Neural cell (in vitro differentiated cells): ENCODE data around the gene ANKRD22. TPM values are rescaled to one million over a fixed set of nuclear protein-coding genes. Genes with fewer than 3 reads are reported as not detected.

Experiments used
- H2AFZ ChIP-seq: fragments of 200-600, 300-800 bp; sonication (generic), shearing (Covaris generic); 2 replicates; pipeline ENCODE4 v1.6.0; 2014; ENCODE audit warnings: low read depth, mild to moderate bottlenecking, antibody characterized with exemption, low read length, moderate library complexity
- H3F3A ChIP-seq: fragments of 200-600 bp; shearing (Covaris generic); 2 replicates; pipeline ENCODE4 v1.6.1; 2016; ENCODE audit warnings: mild to moderate bottlenecking, moderate library complexity, mixed read lengths, antibody characterized with exemption, low read length; ENCODE audit not compliant: insufficient read depth, poor library complexity, severe bottlenecking
- H3K27ac ChIP-seq: fragments of 200-600, 300-800 bp; sonication (generic), shearing (Covaris generic); 2 replicates; pipeline ENCODE4 v1.5.1; 2014; ENCODE audit warnings: mild to moderate bottlenecking, low read length, moderate library complexity
- H3K27me3 ChIP-seq: fragments of 300-800, 200-600 bp; sonication (generic), shearing (Covaris generic); 2 replicates; pipeline ENCODE4 v1.6.0; 2014; ENCODE audit warnings: mild to moderate bottlenecking, low read depth, low read length, moderate library complexity; ENCODE audit not compliant: insufficient read depth
- H3K36me3 ChIP-seq: fragments of 300-800, 200-600 bp; sonication (generic), shearing (Covaris generic); 2 replicates; pipeline ENCODE4 v1.5.1; 2014; ENCODE audit warnings: mild to moderate bottlenecking, antibody characterized with exemption, low read length, moderate library complexity; ENCODE audit not compliant: insufficient read depth
- H3K4me2 ChIP-seq: fragments of 300-800, 200-600 bp; sonication (generic), shearing (Covaris generic); 2 replicates; pipeline ENCODE4 v1.6.0; 2014; ENCODE audit warnings: mild to moderate bottlenecking, low read length
- H3K4me3 ChIP-seq: fragments of 300-800, 200-600 bp; sonication (generic), shearing (Covaris generic); 2 replicates; pipeline ENCODE4 v1.5.1; 2014; ENCODE audit warnings: mild to moderate bottlenecking, low read length, moderate library complexity
- H3K79me2 ChIP-seq: fragments of 200-600 bp; shearing (Covaris generic); replicated peaks from 2 replicates; pipeline ENCODE4 v1.6.0; 2014; ENCODE audit warnings: mild to moderate bottlenecking, low read length, moderate library complexity; ENCODE audit not compliant: insufficient read depth
- H3K9ac ChIP-seq: fragments of 300-800, 200-600 bp; sonication (generic), shearing (Covaris generic); 2 replicates; pipeline ENCODE4 v1.6.1; 2016; ENCODE audit warnings: mild to moderate bottlenecking, low read length, mixed read lengths
- H3K9me2 ChIP-seq: fragments of 200-600 bp; shearing (Covaris generic); 2 replicates; pipeline ENCODE4 v1.6.1; 2016; ENCODE audit warnings: mild to moderate bottlenecking, low read length, mixed read lengths; ENCODE audit not compliant: insufficient read depth
- H3K9me3 ChIP-seq: fragments of 200-600, 300-800 bp; sonication (generic), shearing (Covaris generic); 2 replicates; pipeline ENCODE4 v1.6.1; 2016; ENCODE audit warnings: mild to moderate bottlenecking, mixed run types, low read length, moderate library complexity, mixed read lengths
- H4K20me1 ChIP-seq: fragments of 200-600 bp; shearing (Covaris generic); 2 replicates; pipeline ENCODE4 v1.6.1; 2016; ENCODE audit warnings: mild to moderate bottlenecking, mixed run types; ENCODE audit not compliant: insufficient read depth
- CTCF ChIP-seq: fragments of 450-650 bp; IDR thresholded peaks from 2 replicates; pipeline ENCODE4 v1.5.1; 2014; ENCODE audit warnings: antibody characterized with exemption, mild to moderate bottlenecking, moderate library complexity; ENCODE audit not compliant: poor library complexity, severe bottlenecking
- EP300 ChIP-seq: fragments of 450-650 bp; conservative IDR thresholded peaks from 2 replicates; pipeline ENCODE4 v1.6.1; 2014; ENCODE audit warnings: antibody characterized with exemption, mild to moderate bottlenecking, moderate library complexity; ENCODE audit not compliant: poor library complexity, severe bottlenecking
- EZH2 ChIP-seq: fragments of 200-600, 300-800 bp; shearing (Covaris generic), sonication (generic); IDR thresholded peaks from 2 replicates; pipeline ENCODE4 v1.6.1; 2014; ENCODE audit warnings: antibody characterized with exemption, low read length, borderline replicate concordance, mild to moderate bottlenecking; ENCODE audit not compliant: insufficient read depth, poor library complexity, severe bottlenecking
- MXI1 ChIP-seq: fragments of 450-650 bp; conservative IDR thresholded peaks from 2 replicates; pipeline ENCODE4 v1.6.1; 2014; ENCODE audit warnings: antibody characterized with exemption, mild to moderate bottlenecking; ENCODE audit not compliant: poor library complexity, severe bottlenecking
- POLR2AphosphoS5 ChIP-seq: IDR thresholded peaks from 2 replicates; pipeline ENCODE4 v1.6.1; 2012
- RAD21 ChIP-seq: fragments of 450-650 bp; conservative IDR thresholded peaks from 2 replicates; pipeline ENCODE4 v1.6.1; 2014; ENCODE audit warnings: antibody characterized with exemption, mild to moderate bottlenecking, moderate library complexity
- SMC3 ChIP-seq: fragments of 450-650 bp; conservative IDR thresholded peaks from 2 replicates; pipeline ENCODE4 v1.6.1; 2014; ENCODE audit warnings: antibody characterized with exemption, mild to moderate bottlenecking, moderate library complexity; ENCODE audit not compliant: poor library complexity
- TAF1 ChIP-seq: IDR thresholded peaks from 2 replicates; pipeline ENCODE4 v1.6.1; 2012; ENCODE audit warnings: low read depth
- polyA plus RNA-seq: library from polyadenylated mRNA; depleted of rRNA; stranded (reverse); fragments of >200 nt; gene quantifications from 2 replicates; pipeline ENCODE4 v1.2.3, GENCODE V29; 2014
- TF ChIP-seq, protein P1 (sequence below): IDR thresholded peaks from 2 replicates; pipeline ENCODE4 v1.6.1; 2012; ENCODE audit warnings: borderline replicate concordance

The ANKRD22 gene
- polyA plus RNA-seq, 1 donor from 2014 or later, result 0.57 TPM

GRCh38 chr10:88861036-88861435 is 9.4 kb upstream of the ANKRD22 start:
- no peaks in the 10 kb centered on the region for H4K20me1 ChIP-seq
- TF ChIP-seq POLR2AphosphoS5 (no peak), RAD21 (no peak), TAF1 (no peak), EP300 (no peak), SMC3 (no peak), MXI1 (no peak), CTCF (no peak), EZH2 (no peak)
- TF ChIP-seq, protein P1, sequence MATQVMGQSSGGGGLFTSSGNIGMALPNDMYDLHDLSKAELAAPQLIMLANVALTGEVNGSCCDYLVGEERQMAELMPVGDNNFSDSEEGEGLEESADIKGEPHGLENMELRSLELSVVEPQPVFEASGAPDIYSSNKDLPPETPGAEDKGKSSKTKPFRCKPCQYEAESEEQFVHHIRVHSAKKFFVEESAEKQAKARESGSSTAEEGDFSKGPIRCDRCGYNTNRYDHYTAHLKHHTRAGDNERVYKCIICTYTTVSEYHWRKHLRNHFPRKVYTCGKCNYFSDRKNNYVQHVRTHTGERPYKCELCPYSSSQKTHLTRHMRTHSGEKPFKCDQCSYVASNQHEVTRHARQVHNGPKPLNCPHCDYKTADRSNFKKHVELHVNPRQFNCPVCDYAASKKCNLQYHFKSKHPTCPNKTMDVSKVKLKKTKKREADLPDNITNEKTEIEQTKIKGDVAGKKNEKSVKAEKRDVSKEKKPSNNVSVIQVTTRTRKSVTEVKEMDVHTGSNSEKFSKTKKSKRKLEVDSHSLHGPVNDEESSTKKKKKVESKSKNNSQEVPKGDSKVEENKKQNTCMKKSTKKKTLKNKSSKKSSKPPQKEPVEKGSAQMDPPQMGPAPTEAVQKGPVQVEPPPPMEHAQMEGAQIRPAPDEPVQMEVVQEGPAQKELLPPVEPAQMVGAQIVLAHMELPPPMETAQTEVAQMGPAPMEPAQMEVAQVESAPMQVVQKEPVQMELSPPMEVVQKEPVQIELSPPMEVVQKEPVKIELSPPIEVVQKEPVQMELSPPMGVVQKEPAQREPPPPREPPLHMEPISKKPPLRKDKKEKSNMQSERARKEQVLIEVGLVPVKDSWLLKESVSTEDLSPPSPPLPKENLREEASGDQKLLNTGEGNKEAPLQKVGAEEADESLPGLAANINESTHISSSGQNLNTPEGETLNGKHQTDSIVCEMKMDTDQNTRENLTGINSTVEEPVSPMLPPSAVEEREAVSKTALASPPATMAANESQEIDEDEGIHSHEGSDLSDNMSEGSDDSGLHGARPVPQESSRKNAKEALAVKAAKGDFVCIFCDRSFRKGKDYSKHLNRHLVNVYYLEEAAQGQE, result no peak

DNA sequence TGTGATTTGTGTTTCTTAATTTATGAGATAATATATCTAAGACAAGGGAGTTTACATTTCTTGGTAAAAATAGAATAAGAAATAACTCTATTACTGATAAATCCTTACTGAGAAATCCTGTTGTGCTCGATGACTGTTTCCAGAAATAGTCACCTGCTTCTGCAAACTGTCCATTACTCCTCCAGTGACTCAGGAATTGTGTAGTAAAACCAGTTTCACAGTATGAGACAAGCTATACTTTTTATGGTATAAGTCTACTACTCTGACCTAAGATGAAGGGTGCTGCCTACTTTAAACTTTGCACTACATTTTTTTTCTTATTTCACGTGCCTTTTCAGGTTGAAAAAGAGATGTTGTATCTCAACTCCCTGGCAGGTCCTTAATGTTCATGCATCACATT is 6.8 kb upstream of the ANKRD22 start:
- H3K4me3 ChIP-seq, result no peak overlapping the region
- H3K9me3 ChIP-seq, result no peaks in the 10 kb centered on the region
- TF ChIP-seq CTCF, result no peak
- TF ChIP-seq RAD21, result no peak
- no peak for TF ChIP-seq SMC3
- TF ChIP-seq MXI1, result no peak
- TF ChIP-seq EP300, result no peak
- TF ChIP-seq, protein P1, result no peak
- no peak for TF ChIP-seq POLR2AphosphoS5
- TF ChIP-seq EZH2, result no peak
- no peak for TF ChIP-seq TAF1
- no peak overlapping the region for H3K27ac ChIP-seq
- no peak overlapping the region for H2AFZ ChIP-seq
- no peak overlapping the region for H3K9ac ChIP-seq
- H3K9me2 ChIP-seq, result no peaks in the 10 kb centered on the region
- H3K4me2 ChIP-seq, result no peak overlapping the region
- H3K36me3 ChIP-seq, result no peaks in the 10 kb centered on the region
- no peaks in the 10 kb centered on the region for H3K27me3 ChIP-seq
- no peaks in the 10 kb centered on the region for H3F3A ChIP-seq
- no peaks in the 10 kb centered on the region for H3K79me2 ChIP-seq
- H4K20me1 ChIP-seq, result no peaks in the 10 kb centered on the region

More at GRCh38 chr10:88861036-88861435, 9.4 kb upstream of the ANKRD22 start:
- Histone ChIP-seq H3K27me3 (no peaks in the 10 kb centered on the region), H3K4me3 (no peak overlapping the region), H3K79me2 (no peaks in the 10 kb centered on the region), H3K36me3 (no peaks in the 10 kb centered on the region), H3K4me2 (no peak overlapping the region), H3F3A (no peaks in the 10 kb centered on the region), H3K9me2 (no peaks in the 10 kb centered on the region), H3K27ac (no peak overlapping the region), H3K9ac (no peak overlapping the region), H2AFZ (no peak overlapping the region), H3K9me3 (no peaks in the 10 kb centered on the region)
